Adrenal gland (tissue), 12 donors: ENCODE results near the gene SCAMP2. TPM values are rescaled to one million over a fixed set of nuclear protein-coding genes. Genes with fewer than 3 reads are reported as not detected.

Experiments used
- DNase-seq, 7 donors: peaks; one replicate each; pipeline ENCODE4 v3.0.0-alpha.2; 2019 to 2020
- H3K27ac ChIP-seq, 5 donors: fragments of 200-600 bp; sonication (generic) in 4 of 5; 1 replicate in 3 of 5; 2 replicates in 2 of 5; pipeline versions ENCODE4 v1.5.1 to v1.8.0; 2016 to 2020; ENCODE audit warnings: mild to moderate bottlenecking in 1 of 5
- H3K27me3 ChIP-seq: fragments of 200-600 bp; 2 replicates; pipeline ENCODE4 v1.8.0; 2021
- H3K36me3 ChIP-seq, 2 donors: fragments of 200-600 bp; replicated peaks in 1 of 2; 1 replicate in 1 of 2; 2 replicates in 1 of 2; pipeline versions ENCODE4 v1.5.1 to v1.8.0; 2018 to 2022
- H3K4me1 ChIP-seq, 2 donors: fragments of 200-600 bp; replicated peaks in 1 of 2; 1 replicate in 1 of 2; 2 replicates in 1 of 2; pipeline versions ENCODE4 v1.5.1 to v1.8.0; 2018 to 2021
- H3K4me3 ChIP-seq, 4 donors: fragments of 200-600 bp; sonication (generic) in 3 of 4; one replicate each; pipeline ENCODE4 v1.5.1; 2016 to 2018
- H3K9me3 ChIP-seq, 3 donors: fragments of 200-600 bp; sonication (generic) in 1 of 3; replicated peaks in 1 of 3; 1 replicate in 2 of 3; 2 replicates in 1 of 3; pipeline versions ENCODE4 v1.5.1 to v1.8.0; 2016 to 2021
- CTCF ChIP-seq, 6 experiments: fragments of 450-650 bp in 4 of 6; fragments of 200-600 bp in 2 of 6; sonication (generic) in 1 of 6; IDR thresholded peaks; 1 replicate in 5 of 6; 2 replicates in 1 of 6; pipeline versions ENCODE4 v1.5.1 to v1.8.0; 2016 to 2021; ENCODE audit warnings: antibody characterized with exemption in 6 of 6, mild to moderate bottlenecking in 2 of 6, moderate library complexity in 1 of 6
- POLR2A ChIP-seq, 2 donors: fragments of 450-650 bp; IDR thresholded peaks; one replicate each; pipeline ENCODE4 v1.6.1; 2017; ENCODE audit warnings: antibody characterized with exemption in 2 of 2, mild to moderate bottlenecking in 2 of 2, moderate library complexity in 1 of 2
- WGBS, 4 donors: extraction: QIAGEN DNeasy Blood & Tissue Kit in 2 of 4; methylation state at CpG; one replicate each; pipeline versions ENCODE4 v1.1.5 to v1.1.7; 2013 to 2017; 5-methylcytosine and 5-hydroxymethylcytosine counted together
- intact Hi-C, 2 donors: fragments of 100-400 bp; cut with DNase I; formaldehyde crosslinking; loops; one replicate each; pipeline versions ENCODE4 v1.14.1 to v1.15.0; 2022 to 2023
- polyA plus RNA-seq, 3 donors: library from polyadenylated mRNA; stranded (reverse); fragments of 200-250 nt in 2 of 3; fragments of 350-450 nt in 1 of 3; fragmentation: Illumina TruSeq in 1 of 3; extraction: RNeasy Lipid Tissue Mini Kit (QIAGEN cat#74804) in 1 of 3; gene quantifications; one replicate each; pipeline ENCODE4 v1.2.3, GENCODE V29; 2013 to 2014
- total RNA-seq, 9 donors: library from RNA; depleted of rRNA in 4 of 9; stranded (reverse); fragments of >200 nt in 4 of 9; fragments of 120-200 nt in 1 of 9; fragmentation: NEBNext Ultra II Directional in 1 of 9; extraction: Animal tissue kit (Norgen Biotek cat#: 25700) in 1 of 9; gene quantifications; one replicate each; pipeline versions ENCODE4 v1.1.0 to v1.2.4, GENCODE V29; 2013 to 2023
- donor health status: healthy with polysubstance abuse.
- donor health status: Bipolar disorder and iron deficiency.
- donor health status: DM: yes; HTN: yes; CAD: no.
- donor health status: DM: no; HTN: no; CAD: no.
- donor health status: DM: no; HTN: no; CAD: no.
- donor health status: DM: yes; HTN: yes; CAD: no.

The SCAMP2 gene
- total and polyA plus RNA-seq, 12 donors: 29.5 to 185 (median 98.7) TPM

- 94 to 96% (median 95%) methylated on average over 8 to 13 of the region's 13 CpGs for WGBS, 4 donors
- intact Hi-C loops: no loop called here
- H3K9me3 ChIP-seq: no peaks in the 10 kb centered on the region
- no peak overlapping the region for H3K4me3 ChIP-seq
- no peak overlapping the region for H3K27ac ChIP-seq
- peaks cover 10 to 20% of the 10 kb centered on the region in 2 donors for H3K4me1 ChIP-seq
- peaks cover 0 to 50% of the 10 kb centered on the region in 2 donors for H3K36me3 ChIP-seq
- DNase-seq: no peak
- TF ChIP-seq POLR2A (IDR thresholded peaks at IDR 0.05): no peak
- no peak for TF ChIP-seq CTCF (IDR thresholded peaks at IDR 0.05)
- H3K27me3 ChIP-seq: no peaks in the 10 kb centered on the region
Observed at GRCh38 chr15:74854453-74855022, 18.6 kb downstream of the SCAMP2 start.

GRCh38 chr15:74851960-74852359, 21.2 kb downstream of the SCAMP2 start:
- no peak for DNase-seq
- H3K4me3 ChIP-seq: no peak overlapping the region
- 92 to 97% (median 93%) methylated on average over 5 to 7 of the region's 7 CpGs for WGBS, 4 donors
- no peak overlapping the region for H3K27ac ChIP-seq
- no peaks in the 10 kb centered on the region for H3K27me3 ChIP-seq
- TF ChIP-seq CTCF (IDR thresholded peaks at IDR 0.05) (no peak), POLR2A (IDR thresholded peaks at IDR 0.05) (no peak)
- intact Hi-C loops: no loop called here
- peaks cover 0 to 75% of the 10 kb centered on the region in 2 donors for H3K36me3 ChIP-seq
- H3K4me1 ChIP-seq: peaks cover 9% of the 10 kb centered on the region in 2 donors
- H3K9me3 ChIP-seq: no peaks in the 10 kb centered on the region

- H3K9me3 ChIP-seq: no peaks in the 10 kb centered on the region
- no peak overlapping the region for H3K4me3 ChIP-seq
- intact Hi-C loops: no loop called here
- DNase-seq: no peak
- TF ChIP-seq POLR2A (IDR thresholded peaks at IDR 0.05) (no peak), CTCF (IDR thresholded peaks at IDR 0.05) (no peak)
- H3K4me1 ChIP-seq: peaks cover 4 to 7% of the 10 kb centered on the region in 2 donors
- no peak overlapping the region for H3K27ac ChIP-seq
- H3K36me3 ChIP-seq: peaks cover 0 to 83% of the 10 kb centered on the region in 2 donors
- H3K27me3 ChIP-seq: no peaks in the 10 kb centered on the region
- WGBS, 4 donors: 84 to 100% (median 99%) methylated on average over 4 of the region's 4 CpGs
Observed at GRCh38 chr15:74850393-74850792, 22.8 kb downstream of the SCAMP2 start.

GRCh38 chr15:74847432-74847831, 25.7 kb downstream of the SCAMP2 start:
- no peak for TF ChIP-seq POLR2A (IDR thresholded peaks at IDR 0.05)
- Histone ChIP-seq H3K4me3 (no peak overlapping the region), H3K27me3 (no peaks in the 10 kb centered on the region), H3K4me1 (peaks cover 15 to 17% of the 10 kb centered on the region in 2 donors), H3K27ac (peak overlapping the region in 1 of 5 donors; percentile 29), H3K36me3 (peaks cover 0 to 69% of the 10 kb centered on the region in 2 donors), H3K9me3 (no peaks in the 10 kb centered on the region)
- whole genome bisulfite sequencing, 4 donors: 45 to 66% (median 47%) methylated on average over 3 of the region's 3 CpGs
- intact Hi-C loops: loop anchor here in 1 of 2 donors (10.0 kb wide), 1 partner anchor 47 kb away; the partner anchor contains the start of gene MPI
- peak in 5 of 7 donors; percentile 56 to 64 (median 64) for DNase-seq

- intact Hi-C loops: loop anchor here in 1 of 2 donors (10.0 kb wide), 1 partner anchor 49 kb away; the partner anchor contains the start of gene MPI
- H3K27ac ChIP-seq: no peak overlapping the region
- TF ChIP-seq POLR2A (IDR thresholded peaks at IDR 0.05): no peak
- no peak for TF ChIP-seq CTCF (IDR thresholded peaks at IDR 0.05)
Observed at GRCh38 chr15:74845581-74845980, 27.6 kb downstream of the SCAMP2 start.

More at GRCh38 chr15:74845581-74845980, 27.6 kb downstream of the SCAMP2 start:
- peaks cover 0 to 50% of the 10 kb centered on the region in 2 donors for H3K36me3 ChIP-seq
- H3K4me3 ChIP-seq: no peak overlapping the region
- H3K4me1 ChIP-seq: peaks cover 25 to 33% of the 10 kb centered on the region in 2 donors
- DNase-seq: no peak
- H3K27me3 ChIP-seq: no peaks in the 10 kb centered on the region
- H3K9me3 ChIP-seq: no peaks in the 10 kb centered on the region
- WGBS, 4 donors: 81 to 94% (median 84%) methylated on average over 3 to 4 of the region's 4 CpGs
